Adrenal gland (tissue), 12 donors: ENCODE measurements around the gene ABCG2. TPM values are rescaled to one million over a fixed set of nuclear protein-coding genes. Genes with fewer than 3 reads are reported as not detected.

Experiments
- DNase-seq, 7 donors: peaks; one replicate each; pipeline ENCODE4 v3.0.0-alpha.2; 2019 to 2020
- H3K27ac ChIP-seq, 5 donors: fragments of 200-600 bp; sonication (generic) in 4 of 5; 1 replicate in 3 of 5; 2 replicates in 2 of 5; pipeline versions ENCODE4 v1.5.1 to v1.8.0; 2016 to 2020; ENCODE audit warnings: mild to moderate bottlenecking in 1 of 5
- H3K27me3 ChIP-seq: fragments of 200-600 bp; 2 replicates; pipeline ENCODE4 v1.8.0; 2021
- H3K36me3 ChIP-seq, 2 donors: fragments of 200-600 bp; replicated peaks in 1 of 2; 1 replicate in 1 of 2; 2 replicates in 1 of 2; pipeline versions ENCODE4 v1.5.1 to v1.8.0; 2018 to 2022
- H3K4me1 ChIP-seq, 2 donors: fragments of 200-600 bp; replicated peaks in 1 of 2; 1 replicate in 1 of 2; 2 replicates in 1 of 2; pipeline versions ENCODE4 v1.5.1 to v1.8.0; 2018 to 2021
- H3K4me3 ChIP-seq, 4 donors: fragments of 200-600 bp; sonication (generic) in 3 of 4; one replicate each; pipeline ENCODE4 v1.5.1; 2016 to 2018
- H3K9me3 ChIP-seq, 3 donors: fragments of 200-600 bp; sonication (generic) in 1 of 3; replicated peaks in 1 of 3; 1 replicate in 2 of 3; 2 replicates in 1 of 3; pipeline versions ENCODE4 v1.5.1 to v1.8.0; 2016 to 2021
- POLR2A ChIP-seq, 2 donors: fragments of 450-650 bp; IDR thresholded peaks; one replicate each; pipeline ENCODE4 v1.6.1; 2017; ENCODE audit warnings: antibody characterized with exemption in 2 of 2, mild to moderate bottlenecking in 2 of 2, moderate library complexity in 1 of 2
- WGBS, 4 donors: extraction: QIAGEN DNeasy Blood & Tissue Kit in 2 of 4; methylation state at CpG; one replicate each; pipeline versions ENCODE4 v1.1.5 to v1.1.7; 2013 to 2017; 5-methylcytosine and 5-hydroxymethylcytosine counted together
- intact Hi-C, 2 donors: fragments of 100-400 bp; cut with DNase I; formaldehyde crosslinking; loops; one replicate each; pipeline versions ENCODE4 v1.14.1 to v1.15.0; 2022 to 2023
- polyA plus RNA-seq, 3 donors: library from polyadenylated mRNA; stranded (reverse); fragments of 200-250 nt in 2 of 3; fragments of 350-450 nt in 1 of 3; fragmentation: Illumina TruSeq in 1 of 3; extraction: RNeasy Lipid Tissue Mini Kit (QIAGEN cat#74804) in 1 of 3; gene quantifications; one replicate each; pipeline ENCODE4 v1.2.3, GENCODE V29; 2013 to 2014
- total RNA-seq, 9 donors: library from RNA; depleted of rRNA in 4 of 9; stranded (reverse); fragments of >200 nt in 4 of 9; fragments of 120-200 nt in 1 of 9; fragmentation: NEBNext Ultra II Directional in 1 of 9; extraction: Animal tissue kit (Norgen Biotek cat#: 25700) in 1 of 9; gene quantifications; one replicate each; pipeline versions ENCODE4 v1.1.0 to v1.2.4, GENCODE V29; 2013 to 2023
- TF ChIP-seq, protein P1 (sequence below), 6 experiments: fragments of 450-650 bp in 4 of 6; fragments of 200-600 bp in 2 of 6; sonication (generic) in 1 of 6; IDR thresholded peaks; 1 replicate in 5 of 6; 2 replicates in 1 of 6; pipeline versions ENCODE4 v1.5.1 to v1.8.0; 2016 to 2021; ENCODE audit warnings: antibody characterized with exemption in 6 of 6, mild to moderate bottlenecking in 2 of 6, moderate library complexity in 1 of 6
- donor health status: healthy with polysubstance abuse.
- donor health status: Bipolar disorder and iron deficiency.
- donor health status: DM: yes; HTN: yes; CAD: no.
- donor health status: DM: no; HTN: no; CAD: no.
- donor health status: DM: no; HTN: no; CAD: no.
- donor health status: DM: yes; HTN: yes; CAD: no.

Gene ABCG2
- total and polyA plus RNA-seq, 12 donors, result 2.0 to 22.0 (median 6.4) TPM

DNA sequence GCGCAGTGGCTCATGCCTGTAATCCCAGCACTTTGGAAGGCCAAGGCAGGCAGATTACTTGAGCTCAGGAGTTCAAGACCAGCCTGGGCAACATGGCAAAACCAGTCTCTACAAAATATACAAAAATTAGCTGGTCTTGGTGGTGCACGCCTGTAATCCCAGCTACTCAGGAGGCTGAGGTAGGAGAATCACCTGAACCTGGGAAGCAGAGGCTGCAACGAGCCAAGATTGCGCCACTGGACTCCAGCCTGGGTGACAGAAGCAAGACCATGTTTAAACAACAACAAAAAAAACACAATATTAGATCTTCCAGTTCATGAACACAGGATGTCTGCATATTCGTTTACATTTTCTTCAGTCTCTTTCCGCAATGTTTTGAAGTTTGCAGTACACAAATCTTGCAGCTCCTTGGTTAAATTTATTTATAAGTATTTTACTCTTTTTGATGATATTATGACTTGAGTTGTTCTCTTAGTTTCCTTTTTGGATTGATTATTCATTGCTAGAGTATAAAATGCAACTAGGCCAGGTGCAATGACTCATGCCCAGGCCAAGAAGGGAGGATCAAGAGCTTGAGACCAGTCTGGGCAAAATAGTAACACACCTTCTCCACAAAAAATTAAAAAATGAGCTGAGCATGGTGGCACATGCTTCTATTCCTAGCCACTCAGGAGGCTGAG is 30.4 kb upstream of the ABCG2 start:
- intact Hi-C loops, result no loop called here
- TF ChIP-seq, protein P1, sequence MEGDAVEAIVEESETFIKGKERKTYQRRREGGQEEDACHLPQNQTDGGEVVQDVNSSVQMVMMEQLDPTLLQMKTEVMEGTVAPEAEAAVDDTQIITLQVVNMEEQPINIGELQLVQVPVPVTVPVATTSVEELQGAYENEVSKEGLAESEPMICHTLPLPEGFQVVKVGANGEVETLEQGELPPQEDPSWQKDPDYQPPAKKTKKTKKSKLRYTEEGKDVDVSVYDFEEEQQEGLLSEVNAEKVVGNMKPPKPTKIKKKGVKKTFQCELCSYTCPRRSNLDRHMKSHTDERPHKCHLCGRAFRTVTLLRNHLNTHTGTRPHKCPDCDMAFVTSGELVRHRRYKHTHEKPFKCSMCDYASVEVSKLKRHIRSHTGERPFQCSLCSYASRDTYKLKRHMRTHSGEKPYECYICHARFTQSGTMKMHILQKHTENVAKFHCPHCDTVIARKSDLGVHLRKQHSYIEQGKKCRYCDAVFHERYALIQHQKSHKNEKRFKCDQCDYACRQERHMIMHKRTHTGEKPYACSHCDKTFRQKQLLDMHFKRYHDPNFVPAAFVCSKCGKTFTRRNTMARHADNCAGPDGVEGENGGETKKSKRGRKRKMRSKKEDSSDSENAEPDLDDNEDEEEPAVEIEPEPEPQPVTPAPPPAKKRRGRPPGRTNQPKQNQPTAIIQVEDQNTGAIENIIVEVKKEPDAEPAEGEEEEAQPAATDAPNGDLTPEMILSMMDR (IDR thresholded peaks at IDR 0.05), result no peak
- TF ChIP-seq POLR2A (IDR thresholded peaks at IDR 0.05), result no peak

DNA sequence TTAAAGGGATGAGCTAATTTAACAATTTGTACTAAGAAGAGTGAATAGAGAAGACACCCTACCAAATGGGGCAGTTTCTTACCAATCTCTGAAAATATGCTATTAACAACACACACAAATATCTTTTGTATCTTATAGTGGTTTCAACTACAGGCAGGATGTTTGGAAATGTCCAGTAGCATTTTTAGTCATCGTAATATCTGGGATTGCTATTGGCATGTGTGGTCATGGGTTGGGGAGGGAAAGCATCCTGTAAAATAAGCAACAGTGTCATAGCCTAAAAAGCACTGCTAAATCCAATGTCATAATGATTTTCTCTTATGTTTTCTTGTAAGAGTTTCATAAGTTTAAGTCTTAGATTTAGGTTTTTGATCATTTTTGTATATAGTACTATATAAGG is 29.3 kb upstream of the ABCG2 start:
- TF ChIP-seq, protein P1 (IDR thresholded peaks at IDR 0.05), result no peak
- TF ChIP-seq POLR2A (IDR thresholded peaks at IDR 0.05), result no peak
- Histone ChIP-seq H3K4me1 (peaks cover 0 to 8% of the 10 kb centered on the region in 2 donors), H3K36me3 (no peaks in the 10 kb centered on the region), H3K4me3 (no peak overlapping the region), H3K9me3 (no peaks in the 10 kb centered on the region), H3K27ac (no peak overlapping the region), H3K27me3 (no peaks in the 10 kb centered on the region)
- DNase-seq, result no peak
- 90 to 96% (median 96%) methylated on average over 1 of the region's 1 CpG for WGBS, 4 donors
- intact Hi-C loops, result no loop called here

More for the DNA sequence above, 30.4 kb upstream of the ABCG2 start:
- Histone ChIP-seq H3K27me3 (no peaks in the 10 kb centered on the region), H3K4me1 (peaks cover 0 to 8% of the 10 kb centered on the region in 2 donors), H3K4me3 (no peak overlapping the region), H3K36me3 (no peaks in the 10 kb centered on the region), H3K9me3 (no peaks in the 10 kb centered on the region), H3K27ac (no peak overlapping the region)
- no peak for DNase-seq
- 86 to 96% (median 95%) methylated on average over 6 of the region's 6 CpGs for WGBS, 4 donors

DNA sequence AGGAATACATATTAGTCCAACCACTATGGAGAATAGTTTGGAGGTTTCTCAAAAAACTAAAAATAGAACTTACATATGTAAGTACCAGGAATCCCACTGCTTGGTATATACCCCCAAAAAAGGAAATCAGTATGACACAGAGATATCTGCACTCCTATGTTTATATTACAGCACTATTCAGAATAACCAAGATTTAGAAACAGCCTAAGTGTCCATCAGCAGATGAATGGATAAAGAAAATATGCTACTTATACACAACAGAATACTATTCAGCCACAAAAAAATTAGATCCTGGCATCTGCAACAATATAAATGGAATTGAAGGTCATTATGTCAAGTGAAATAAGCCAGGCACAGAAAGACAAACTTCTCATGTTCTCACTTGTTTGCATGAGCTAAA is 27.5 kb upstream of the ABCG2 start:
- no peaks in the 10 kb centered on the region for H3K27me3 ChIP-seq
- H3K4me3 ChIP-seq, result no peak overlapping the region
- no peak for DNase-seq
- intact Hi-C loops, result no loop called here
- no peaks in the 10 kb centered on the region for H3K36me3 ChIP-seq
- TF ChIP-seq POLR2A (IDR thresholded peaks at IDR 0.05), result no peak
- TF ChIP-seq, protein P1 (IDR thresholded peaks at IDR 0.05), result no peak
- no peaks in the 10 kb centered on the region for H3K9me3 ChIP-seq
- H3K4me1 ChIP-seq, result peaks cover 0 to 8% of the 10 kb centered on the region in 2 donors
- no peak overlapping the region for H3K27ac ChIP-seq

DNA sequence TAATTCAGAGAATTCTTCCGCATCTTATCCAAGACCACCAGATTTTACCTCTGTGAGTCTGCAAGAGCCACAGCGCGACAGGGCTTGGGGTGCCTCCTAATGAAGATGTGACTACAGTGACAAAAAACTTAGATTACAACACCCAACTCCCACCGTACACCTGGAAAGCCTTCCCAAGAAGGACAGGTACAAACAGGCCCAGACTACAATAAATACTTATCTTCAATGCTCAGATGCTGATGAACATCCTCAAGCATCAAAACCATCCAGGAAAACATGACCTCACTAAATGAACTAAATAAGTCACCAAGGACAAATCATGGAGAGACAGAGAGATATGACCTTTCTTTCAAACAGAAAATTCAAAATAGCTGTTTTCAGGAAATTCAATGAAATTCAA is 20.8 kb upstream of the ABCG2 start:
- Histone ChIP-seq H3K4me1 (peaks cover 0 to 3% of the 10 kb centered on the region in 2 donors), H3K9me3 (no peaks in the 10 kb centered on the region), H3K27me3 (no peaks in the 10 kb centered on the region), H3K27ac (no peak overlapping the region), H3K36me3 (no peaks in the 10 kb centered on the region), H3K4me3 (no peak overlapping the region)
- WGBS, 4 donors, result 90 to 95% (median 94%) methylated on average over 4 of the region's 4 CpGs
- DNase-seq, result no peak
- intact Hi-C loops, result no loop called here
- TF ChIP-seq POLR2A (IDR thresholded peaks at IDR 0.05), result no peak
- TF ChIP-seq, protein P1 (IDR thresholded peaks at IDR 0.05), result no peak
